ENCODE data around the gene BIRC5. TPM values are rescaled to one million over a fixed set of nuclear protein-coding genes. Genes with fewer than 3 reads are reported as not detected.
A peak's percentile ranks its signal among the peaks of the same experiment; 100 is the strongest.

Gene BIRC5
- total RNA-seq, 4 donors from 2014 or later: 2.4 to 6.5 (median 5.7) TPM

GRCh38 chr17:78267253-78268073, 53.4 kb downstream of the BIRC5 start:
- no peaks in the 10 kb centered on the region for H3K36me3 ChIP-seq
- no peak overlapping the region for H3K4me3 ChIP-seq
- no peak overlapping the region for H3K27ac ChIP-seq
- peaks cover 0 to 15% (median 9%) of the 10 kb centered on the region in 4 donors for H3K4me1 ChIP-seq
- H3K27me3 ChIP-seq: no peaks in the 10 kb centered on the region
- no peaks in the 10 kb centered on the region for H3K9me3 ChIP-seq
- no peak for TF ChIP-seq CTCF (IDR thresholded peaks at IDR 0.05)
- no peak for TF ChIP-seq POLR2A (IDR thresholded peaks at IDR 0.05)
- DNase-seq: no peak

- H3K36me3 ChIP-seq: no peaks in the 10 kb centered on the region
- peaks cover 0 to 22% (median 6%) of the 10 kb centered on the region in 4 donors for H3K4me1 ChIP-seq
- peak in 1 of 3 donors; percentile 45 for DNase-seq
- H3K4me3 ChIP-seq: no peak overlapping the region
- no peak overlapping the region for H3K27ac ChIP-seq
- H3K9me3 ChIP-seq: no peaks in the 10 kb centered on the region
- H3K27me3 ChIP-seq: no peaks in the 10 kb centered on the region
- TF ChIP-seq POLR2A (IDR thresholded peaks at IDR 0.05): no peak
- TF ChIP-seq CTCF (IDR thresholded peaks at IDR 0.05): no peak
These were observed 54.3 kb downstream of the BIRC5 start for GRCh38 chr17:78268191-78268874.

GRCh38 chr17:78268951-78269905, 55.2 kb downstream of the BIRC5 start:
- no peaks in the 10 kb centered on the region for H3K27me3 ChIP-seq
- H3K27ac ChIP-seq: peak overlapping the region in 1 of 4 donors; percentile 42
- peaks cover 0 to 22% (median 4%) of the 10 kb centered on the region in 4 donors for H3K4me1 ChIP-seq
- TF ChIP-seq POLR2A (IDR thresholded peaks at IDR 0.05) (no peak), CTCF (IDR thresholded peaks at IDR 0.05) (no peak)
- peak in 1 of 3 donors; percentile 42 for DNase-seq
- H3K4me3 ChIP-seq: no peak overlapping the region
- H3K36me3 ChIP-seq: no peaks in the 10 kb centered on the region
- no peaks in the 10 kb centered on the region for H3K9me3 ChIP-seq

- peak in 1 of 3 donors; percentile 37 for DNase-seq
- Histone ChIP-seq H3K27ac (peak overlapping the region in 1 of 4 donors; percentile 42), H3K4me1 (peaks cover 0 to 22% (median 4%) of the 10 kb centered on the region in 4 donors), H3K9me3 (no peaks in the 10 kb centered on the region), H3K36me3 (no peaks in the 10 kb centered on the region), H3K27me3 (no peaks in the 10 kb centered on the region), H3K4me3 (no peak overlapping the region)
- no peak for TF ChIP-seq POLR2A (IDR thresholded peaks at IDR 0.05)
- TF ChIP-seq CTCF (IDR thresholded peaks at IDR 0.05): no peak
These were observed 55.9 kb downstream of the BIRC5 start for GRCh38 chr17:78269955-78270381.
